ENCODE results near the gene GTF3A. TPM values are rescaled to one million over a fixed set of nuclear protein-coding genes. Genes with fewer than 3 reads are reported as not detected.

The GTF3A gene
- total and polyA plus RNA-seq, 2 of the 4 experiments (the other 2 are of a cell fraction) = 74.1 to 116 TPM

DNA sequence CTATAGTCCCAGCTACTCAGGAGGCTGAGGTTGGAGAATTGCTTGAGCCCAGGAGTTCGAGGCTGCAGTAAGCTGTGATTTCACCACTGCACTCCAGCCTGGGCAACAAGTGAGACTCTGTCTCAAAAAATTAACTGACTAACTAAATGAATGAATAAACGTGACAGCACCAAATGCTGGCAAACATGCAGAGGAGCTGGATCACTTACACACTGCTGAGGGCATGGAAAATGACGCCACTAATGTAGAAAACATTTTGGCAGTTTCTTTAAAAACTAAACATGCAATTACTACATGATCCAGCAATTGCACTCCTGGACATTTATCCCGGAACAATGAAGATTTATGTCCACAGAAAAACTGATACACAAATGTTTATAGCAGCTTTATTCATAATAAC is 31.3 kb upstream of the GTF3A start:
- H3K9me1 ChIP-seq (ENCODE audit: insufficient read depth, low read length) = no peaks in the 10 kb centered on the region
- intact Hi-C loops (cut with micrococcal nuclease) = no loop called here
- no peak overlapping the region for H2AK9ac ChIP-seq (replicated peaks; ENCODE audit: low read depth, low read length, poor library complexity)
- H2BK20ac ChIP-seq (ENCODE audit: low read depth, low read length) = no peak overlapping the region
- H3K4ac ChIP-seq (ENCODE audit: low read depth, low read length) = no peak overlapping the region
- H3K27me3 ChIP-seq (ENCODE audit: control insufficient read depth, insufficient read depth, low read length) = peaks cover 27% of the 10 kb centered on the region
- dilution Hi-C loops (cut with HindIII; ENCODE audit: low sequenced_read_pairs, unreplicated experiment) = no loop called here
- no peaks in the 10 kb centered on the region for H4K20me1 ChIP-seq (ENCODE audit: insufficient read depth, low read length)
- no peak overlapping the region for H2BK15ac ChIP-seq (ENCODE audit: low read depth, low read length)
- CTCF ChIA-PET = no interaction called here
- no peaks in the 10 kb centered on the region for H3K4me1 ChIP-seq (ENCODE audit: control insufficient read depth, insufficient read depth, low read length)
- TF ChIP-seq FOS (IDR thresholded peaks at IDR 0.05; ENCODE audit: low read depth, low read length) (no peak), BHLHE40 (IDR thresholded peaks at IDR 0.05; ENCODE audit: low read depth, low read length) (no peak), MAFK (IDR thresholded peaks at IDR 0.05; ENCODE audit: low read depth, low read length) (no peak), SMC3 (IDR thresholded peaks at IDR 0.05; ENCODE audit: low read depth, low read length) (no peak), NFE2L2 (IDR thresholded peaks at IDR 0.05; ENCODE audit: low read depth, low read length) (no peak), RCOR1 (IDR thresholded peaks at IDR 0.05; ENCODE audit: insufficient replicate concordance, low read length) (no peak)
- TF ChIP-seq, protein P1, sequence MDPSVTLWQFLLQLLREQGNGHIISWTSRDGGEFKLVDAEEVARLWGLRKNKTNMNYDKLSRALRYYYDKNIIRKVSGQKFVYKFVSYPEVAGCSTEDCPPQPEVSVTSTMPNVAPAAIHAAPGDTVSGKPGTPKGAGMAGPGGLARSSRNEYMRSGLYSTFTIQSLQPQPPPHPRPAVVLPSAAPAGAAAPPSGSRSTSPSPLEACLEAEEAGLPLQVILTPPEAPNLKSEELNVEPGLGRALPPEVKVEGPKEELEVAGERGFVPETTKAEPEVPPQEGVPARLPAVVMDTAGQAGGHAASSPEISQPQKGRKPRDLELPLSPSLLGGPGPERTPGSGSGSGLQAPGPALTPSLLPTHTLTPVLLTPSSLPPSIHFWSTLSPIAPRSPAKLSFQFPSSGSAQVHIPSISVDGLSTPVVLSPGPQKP (IDR thresholded peaks at IDR 0.05; ENCODE audit: borderline replicate concordance, low read depth, low read length) = no peak
- no peak overlapping the region for H4K5ac ChIP-seq (ENCODE audit: low read depth, low read length)
- POLR2A ChIA-PET (ENCODE audit: unreplicated experiment) = no interaction called here
- H4K8ac ChIP-seq (ENCODE audit: low read depth in 2 of 2, low read length in 2 of 2) = no peak overlapping the region
- no peak overlapping the region for H3K18ac ChIP-seq (ENCODE audit: low read depth, low read length)
- BruUV-seq (replicated peaks) = no TSS peak
- no peak overlapping the region for H2AK5ac ChIP-seq (ENCODE audit: low read depth, low read length)
- H3K56ac ChIP-seq (ENCODE audit: extremely low read depth, insufficient read depth, low read length) = no peak overlapping the region
- no peaks in the 10 kb centered on the region for H3K79me1 ChIP-seq (ENCODE audit: low read depth in 1 of 2, low read length in 2 of 2)
- no peak overlapping the region for H3K4me3 ChIP-seq (ENCODE audit: insufficient read depth, low read depth, low read length)
- DNase-seq (no peak), ATAC-seq (ENCODE audit: low read depth) (no peak)
- H3K4me2 ChIP-seq (ENCODE audit: low read depth, low read length) = no peak overlapping the region
- H2AFZ ChIP-seq (replicated peaks; ENCODE audit: low read length, poor library complexity) = no peak overlapping the region
- in situ Hi-C loops (cut with MboI; ENCODE audit: low sequenced_read_pairs) = no loop called here
- no peak overlapping the region for H2BK5ac ChIP-seq (ENCODE audit: low read depth, low read length, poor library complexity, severe bottlenecking)
- no peak overlapping the region for H3K14ac ChIP-seq (replicated peaks; ENCODE audit: low read depth, low read length)
- no peak overlapping the region for H4K91ac ChIP-seq (ENCODE audit: insufficient read depth, low read depth, low read length)
- no peak overlapping the region for H2BK120ac ChIP-seq (ENCODE audit: low read depth, low read length)
- WGBS, 2 experiments (ENCODE audit: extremely low coverage in 2 of 2, insufficient read length in 1 of 2) = no CpG with 5 or more reads among the region's 4 CpGs
- H3K9ac ChIP-seq (ENCODE audit: low read depth, low read length) = no peak overlapping the region
- no peak overlapping the region for H3K23ac ChIP-seq (ENCODE audit: low read depth, low read length)
- no peak overlapping the region for H3K27ac ChIP-seq (ENCODE audit: insufficient read depth, low read length)
- H3K36me3 ChIP-seq (ENCODE audit: control insufficient read depth, insufficient read depth, low read length) = no peaks in the 10 kb centered on the region
- no peaks in the 10 kb centered on the region for H3K9me3 ChIP-seq (ENCODE audit: control insufficient read depth, insufficient read depth, low read length)

Data from IMR-90 (cell line).